LoVo (cell line): ENCODE data around the gene ARHGEF38.
"Not testable (repeated sequence)": the region's sequence is repeated elsewhere in the genome, so short reads cannot be mapped to it uniquely, and the experiment has no call there.

Source experiments
- DNase-seq: peaks from one replicate; pipeline ENCODE4 v3.0.0-alpha.2; 2016; ENCODE audit warnings: low spot score

The ARHGEF38 gene

GRCh38 chr4:105609819-105610218, 57.4 kb downstream of the ARHGEF38 start:
- DNase-seq, result not testable (repeated sequence)

DNA sequence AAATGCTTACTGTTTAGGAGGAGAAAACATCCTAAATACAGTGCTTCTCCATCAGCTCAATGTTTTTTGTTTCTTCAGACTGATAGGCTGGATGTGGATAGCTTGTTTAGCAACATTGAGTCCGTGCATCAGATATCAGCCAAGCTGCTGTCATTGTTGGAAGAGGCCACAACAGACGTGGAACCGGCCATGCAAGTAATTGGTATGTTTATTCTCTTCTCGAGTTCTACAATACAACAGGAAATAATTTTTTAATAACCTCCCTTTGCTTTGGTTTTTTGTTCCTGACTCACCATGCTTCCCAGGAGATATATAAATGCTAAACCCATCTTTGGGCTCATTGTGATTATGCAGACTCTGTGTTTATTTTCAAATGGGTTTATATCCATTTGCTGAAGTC, 60.9 kb downstream of the ARHGEF38 start:
- DNase-seq, result no peak

DNA sequence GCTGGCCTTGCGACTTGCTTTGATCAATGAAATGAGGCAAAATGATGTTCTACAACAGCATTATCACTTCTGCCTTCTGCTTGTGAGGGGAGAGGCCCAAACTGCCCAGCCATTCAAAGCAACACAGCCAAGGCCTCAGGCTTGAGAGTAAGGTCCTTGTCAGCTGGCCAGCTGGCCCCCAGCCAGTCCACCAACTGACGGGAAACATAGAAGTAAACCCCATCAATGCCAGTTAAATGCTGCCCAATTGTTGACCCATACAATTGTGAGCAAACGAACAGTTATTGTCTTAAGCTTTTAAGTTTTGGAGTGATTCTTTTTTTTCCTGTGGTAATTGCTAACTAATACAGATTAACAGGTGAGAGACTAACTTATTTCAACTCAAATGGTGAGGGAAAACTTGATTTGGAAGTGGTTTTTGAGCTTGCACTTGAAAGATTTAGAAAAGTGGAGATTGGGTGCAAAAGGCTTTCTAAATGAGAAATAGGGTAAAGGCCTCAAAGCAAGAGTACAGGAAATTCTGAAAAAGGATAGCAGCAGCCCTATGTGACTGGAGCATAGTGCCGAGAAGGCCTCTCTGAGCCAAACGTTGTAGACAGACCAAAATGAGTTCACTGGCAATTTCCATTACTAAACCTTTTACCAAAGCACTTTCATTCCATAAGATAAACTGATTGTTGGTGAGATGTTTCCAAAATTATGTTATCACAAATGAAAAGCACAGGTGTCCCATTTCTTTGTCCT, 66.9 kb downstream of the ARHGEF38 start:
- no peak for DNase-seq

GRCh38 chr4:105620640-105621323, 68.4 kb downstream of the ARHGEF38 start:
- DNase-seq, result peak; percentile 18

DNA sequence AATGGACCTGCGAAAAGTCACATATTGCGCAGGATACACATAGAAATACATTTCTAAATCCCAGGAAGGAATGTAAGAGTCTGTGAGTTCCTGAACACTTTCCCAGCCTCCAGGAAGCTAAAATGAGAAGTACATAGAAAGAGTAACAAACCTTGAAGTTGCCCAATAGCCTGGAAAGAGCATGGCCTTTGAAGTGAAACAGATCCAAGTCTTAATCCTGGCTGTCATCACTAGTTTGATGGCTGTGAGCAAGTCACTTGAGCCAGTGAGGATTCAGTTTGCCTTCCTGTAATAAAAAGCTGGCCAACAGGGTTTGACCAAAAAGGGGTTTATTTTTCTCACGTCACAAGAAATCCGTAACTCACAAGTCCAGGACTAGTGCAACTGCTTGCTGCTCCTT, 69.8 kb downstream of the ARHGEF38 start:
- no peak for DNase-seq

DNA sequence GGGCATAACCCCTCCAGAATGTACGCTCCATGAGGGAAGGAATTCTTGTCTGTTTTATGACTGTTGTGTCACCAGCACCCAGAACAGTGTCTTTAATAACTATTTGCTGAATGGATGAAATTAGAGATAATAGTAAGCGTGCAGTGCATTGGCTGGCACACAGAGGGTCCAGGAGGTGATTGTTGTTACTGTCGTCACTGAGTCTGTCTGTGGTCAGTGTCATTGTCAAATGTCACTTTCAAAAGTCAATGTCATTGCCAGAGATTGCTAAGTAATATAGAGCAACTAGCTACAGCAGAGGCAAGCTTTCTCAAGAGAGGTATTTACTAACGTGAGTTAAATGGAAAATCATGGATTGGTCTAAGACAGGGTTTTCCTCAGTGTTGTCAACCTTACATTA, 70.7 kb downstream of the ARHGEF38 start:
- DNase-seq, result no peak

GRCh38 chr4:105624530-105624929, 72.1 kb downstream of the ARHGEF38 start:
- peak; percentile 26 for DNase-seq

GRCh38 chr4:105625214-105625613, 72.8 kb downstream of the ARHGEF38 start:
- DNase-seq, result no peak

DNA sequence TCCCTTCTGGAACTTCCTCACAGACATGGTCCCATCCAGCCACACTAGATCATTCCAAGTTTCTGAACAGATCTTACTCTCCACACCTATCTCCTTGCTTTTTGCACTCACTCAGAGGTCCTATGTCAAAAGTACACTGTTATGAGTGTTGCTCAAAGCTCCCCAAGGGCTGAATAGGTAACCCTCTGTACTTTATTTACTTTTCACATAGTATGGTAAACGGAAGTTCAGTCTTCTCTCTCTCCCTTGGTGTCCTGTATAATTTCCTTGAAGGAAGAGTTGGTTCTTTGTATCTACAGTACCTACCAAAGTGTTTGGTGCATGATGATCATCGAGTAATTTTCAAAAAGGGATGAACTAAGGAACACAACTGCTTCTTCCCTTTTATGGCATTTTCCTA, 74.4 kb downstream of the ARHGEF38 start:
- DNase-seq, result no peak

- no peak for DNase-seq
These were observed 75.2 kb downstream of the ARHGEF38 start for GRCh38 chr4:105627620-105628019.

- DNase-seq, result no peak
These were observed 78.5 kb downstream of the ARHGEF38 start for GRCh38 chr4:105630670-105631655.

DNA sequence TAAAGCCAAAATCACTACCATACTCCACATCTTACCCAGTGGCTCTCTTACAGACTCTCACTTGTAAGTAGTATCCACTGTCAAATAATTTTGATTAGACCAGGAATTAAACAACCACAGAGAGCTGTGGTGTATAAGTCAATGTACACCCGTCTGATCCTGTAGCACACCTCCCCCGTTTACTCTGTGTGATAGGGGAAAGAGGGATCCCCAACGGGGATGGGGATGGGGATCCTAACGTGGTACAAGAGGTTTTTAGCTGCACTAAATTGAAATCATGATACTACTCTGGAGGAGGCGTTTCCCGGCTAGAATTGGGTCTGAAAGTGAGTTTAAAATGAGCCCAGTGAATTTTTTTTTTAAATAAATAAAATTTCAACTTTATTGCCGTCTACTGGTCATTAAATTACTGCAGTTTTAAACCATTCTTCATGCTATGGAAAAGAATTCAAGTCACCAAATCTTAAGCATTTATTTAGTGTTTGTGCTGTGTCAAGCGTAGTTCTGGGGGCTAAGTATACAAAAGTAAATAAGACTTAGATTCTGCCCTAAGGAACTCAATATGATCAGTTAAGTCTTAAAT, 79.5 kb downstream of the ARHGEF38 start:
- no peak for DNase-seq

- DNase-seq, result no peak
These were observed 80.2 kb downstream of the ARHGEF38 start for GRCh38 chr4:105632599-105632998.

GRCh38 chr4:105633241-105633640, 80.8 kb downstream of the ARHGEF38 start:
- peak; percentile 41 for DNase-seq

- no peak for DNase-seq
These were observed 82.1 kb downstream of the ARHGEF38 start for GRCh38 chr4:105634402-105635080.

DNA sequence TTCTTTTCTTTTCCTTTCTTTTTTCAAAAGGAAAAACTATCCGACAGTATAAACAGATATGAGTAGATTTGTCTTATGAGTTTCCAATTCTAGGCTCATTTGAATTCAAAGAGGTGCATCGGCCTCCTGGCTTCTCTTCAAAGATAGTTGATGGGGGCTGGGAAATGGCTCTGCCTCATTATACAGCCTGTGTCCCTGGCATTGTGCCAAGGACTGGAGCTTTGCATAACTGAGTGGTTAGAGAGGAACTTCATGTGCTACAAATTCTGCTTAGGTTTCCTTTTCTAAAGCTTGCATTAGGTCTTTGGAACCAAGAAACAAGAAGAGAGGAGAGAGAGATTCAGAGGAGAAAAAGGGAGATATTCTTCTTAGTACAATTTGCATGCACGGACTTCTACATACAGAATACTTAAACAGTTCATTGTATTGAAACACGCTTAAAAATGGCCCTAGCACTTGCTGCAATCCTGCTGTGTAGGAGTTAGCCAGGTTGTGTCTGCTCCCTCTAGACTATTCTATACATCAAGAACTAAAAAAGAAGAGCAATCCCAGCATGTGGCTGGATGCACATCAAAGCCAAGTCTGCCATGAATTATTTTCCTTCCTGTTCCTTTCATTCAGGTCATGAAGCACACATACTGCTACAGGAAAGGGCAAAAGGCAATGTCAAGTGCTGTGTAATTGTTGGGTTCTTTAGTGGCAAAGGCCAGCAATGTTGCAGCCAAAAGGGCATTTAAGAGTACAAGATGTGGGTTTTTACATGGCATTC, 85.2 kb downstream of the ARHGEF38 start:
- no peak for DNase-seq

- no peak for DNase-seq
These were observed 89.4 kb downstream of the ARHGEF38 start for GRCh38 chr4:105641845-105642244.

DNA sequence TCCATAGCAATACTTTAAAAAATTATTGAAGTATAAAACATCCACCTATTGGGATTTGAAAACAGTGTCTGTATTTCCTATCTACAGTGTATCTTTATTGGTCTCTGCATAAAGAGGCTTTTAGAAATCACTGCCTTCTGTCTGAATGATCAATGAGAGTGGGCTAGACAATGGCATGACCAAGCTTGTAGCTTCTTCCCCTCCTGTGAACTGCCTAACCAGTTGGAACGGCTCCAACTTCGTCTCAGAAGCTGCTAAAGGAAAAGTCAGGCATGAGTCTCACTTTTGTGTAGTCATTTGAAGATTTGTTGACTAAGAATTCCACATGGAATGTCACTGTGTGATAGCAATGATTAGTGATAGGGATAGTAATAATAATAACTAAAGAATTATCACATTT, 91.8 kb downstream of the ARHGEF38 start:
- no peak for DNase-seq

GRCh38 chr4:105645440-105645839, 93.0 kb downstream of the ARHGEF38 start:
- no peak for DNase-seq

DNA sequence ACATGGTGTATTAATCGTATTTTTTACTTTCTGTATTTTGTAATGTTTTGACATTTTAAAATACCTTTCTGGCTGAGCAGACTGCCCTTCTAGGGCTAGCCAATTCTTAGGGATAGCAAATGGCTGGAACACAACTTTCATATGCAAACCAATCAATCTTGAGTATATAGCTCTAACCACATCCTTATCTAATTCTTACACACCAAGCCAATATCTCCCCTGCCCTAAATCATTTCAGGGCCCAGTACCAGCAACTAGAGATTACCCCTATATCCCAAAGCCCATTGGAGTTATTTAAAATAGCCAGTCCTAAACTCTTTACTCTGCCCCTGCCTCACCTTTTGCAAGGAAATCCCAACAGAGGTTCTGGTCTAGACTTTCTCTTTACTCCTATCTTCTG, 97.8 kb downstream of the ARHGEF38 start:
- no peak for DNase-seq

GRCh38 chr4:105651884-105652283, 99.5 kb downstream of the ARHGEF38 start:
- DNase-seq, result no peak
